ENCODE results near the gene GALNT17.

GALNT17 gene

GRCh38 chr7:71348821-71349681 is 217.1 kb downstream of the GALNT17 start:
- no peak for DNase-seq (ENCODE audit: low spot score in 2 of 2)
- Mint-ChIP-seq H3K4me1 (no peaks in the 10 kb centered on the region), H3K9me3 (peaks cover 20% of the 10 kb centered on the region), H3K27ac (no peak overlapping the region), H3K4me3 (no peak overlapping the region), H3K36me3 (no peaks in the 10 kb centered on the region)
- ATAC-seq, result no peak

GRCh38 chr7:71349682-71350481 is 217.9 kb downstream of the GALNT17 start:
- H3K36me3 Mint-ChIP-seq, result no peaks in the 10 kb centered on the region
- no peak for ATAC-seq
- H3K27ac Mint-ChIP-seq, result no peak overlapping the region
- no peak for DNase-seq (ENCODE audit: low spot score in 2 of 2)
- no peak overlapping the region for H3K4me3 Mint-ChIP-seq
- peaks cover 18% of the 10 kb centered on the region for H3K9me3 Mint-ChIP-seq
- H3K4me1 Mint-ChIP-seq, result no peaks in the 10 kb centered on the region

GRCh38 chr7:71350680-71351079 is 218.7 kb downstream of the GALNT17 start:
- H3K4me3 Mint-ChIP-seq, result no peak overlapping the region
- no peaks in the 10 kb centered on the region for H3K4me1 Mint-ChIP-seq
- no peak for ATAC-seq
- H3K27ac Mint-ChIP-seq, result no peak overlapping the region
- H3K36me3 Mint-ChIP-seq, result no peaks in the 10 kb centered on the region
- peaks cover 14% of the 10 kb centered on the region for H3K9me3 Mint-ChIP-seq
- DNase-seq (ENCODE audit: low spot score in 2 of 2), result no peak

- H3K9me3 Mint-ChIP-seq, result peaks cover 14% of the 10 kb centered on the region
- ATAC-seq, result no peak
Measured at GRCh38 chr7:71354716-71355115, 222.8 kb downstream of the GALNT17 start.

GRCh38 chr7:71361451-71362032 is 229.6 kb downstream of the GALNT17 start:
- DNase-seq (ENCODE audit: low spot score in 2 of 2) (no peak), ATAC-seq (no peak)
- Mint-ChIP-seq H3K4me1 (no peaks in the 10 kb centered on the region), H3K4me3 (no peak overlapping the region), H3K9me3 (peaks cover 8% of the 10 kb centered on the region), H3K36me3 (no peaks in the 10 kb centered on the region), H3K27ac (no peak overlapping the region)

More at GRCh38 chr7:71354716-71355115, 222.8 kb downstream of the GALNT17 start:
- no peaks in the 10 kb centered on the region for H3K36me3 Mint-ChIP-seq
- H3K27ac Mint-ChIP-seq, result no peak overlapping the region
- no peak overlapping the region for H3K4me3 Mint-ChIP-seq
- no peaks in the 10 kb centered on the region for H3K4me1 Mint-ChIP-seq
- DNase-seq (ENCODE audit: low spot score in 2 of 2), result no peak

- Mint-ChIP-seq H3K36me3 (no peaks in the 10 kb centered on the region), H3K27ac (no peak overlapping the region), H3K4me3 (no peak overlapping the region), H3K9me3 (peaks cover 8% of the 10 kb centered on the region), H3K4me1 (no peaks in the 10 kb centered on the region)
- DNase-seq (ENCODE audit: low spot score in 2 of 2) (no peak), ATAC-seq (no peak)
Measured at GRCh38 chr7:71362240-71362639, 230.3 kb downstream of the GALNT17 start.

GRCh38 chr7:71363223-71363622 is 231.3 kb downstream of the GALNT17 start:
- peaks cover 8% of the 10 kb centered on the region for H3K9me3 Mint-ChIP-seq
- DNase-seq (ENCODE audit: low spot score in 2 of 2) (no peak), ATAC-seq (no peak)
- no peak overlapping the region for H3K4me3 Mint-ChIP-seq
- no peaks in the 10 kb centered on the region for H3K36me3 Mint-ChIP-seq
- H3K27ac Mint-ChIP-seq, result no peak overlapping the region
- no peaks in the 10 kb centered on the region for H3K4me1 Mint-ChIP-seq

- H3K27ac Mint-ChIP-seq, result no peak overlapping the region
- no peaks in the 10 kb centered on the region for H3K36me3 Mint-ChIP-seq
- no peaks in the 10 kb centered on the region for H3K4me1 Mint-ChIP-seq
- no peak for ATAC-seq
- no peak overlapping the region for H3K4me3 Mint-ChIP-seq
- DNase-seq (ENCODE audit: low spot score in 2 of 2), result no peak
- H3K9me3 Mint-ChIP-seq, result peaks cover 11% of the 10 kb centered on the region
Measured at GRCh38 chr7:71363627-71364026, 231.7 kb downstream of the GALNT17 start.

GRCh38 chr7:71364551-71364950 is 232.6 kb downstream of the GALNT17 start:
- Mint-ChIP-seq H3K27ac (no peak overlapping the region), H3K9me3 (peaks cover 11% of the 10 kb centered on the region), H3K4me1 (no peaks in the 10 kb centered on the region)

GRCh38 chr7:71372991-71373390 is 241.0 kb downstream of the GALNT17 start:
- no peaks in the 10 kb centered on the region for H3K36me3 Mint-ChIP-seq
- peaks cover 13% of the 10 kb centered on the region for H3K9me3 Mint-ChIP-seq
- H3K4me3 Mint-ChIP-seq, result no peak overlapping the region
- ATAC-seq (no peak), DNase-seq (ENCODE audit: low spot score in 2 of 2) (no peak)
- no peaks in the 10 kb centered on the region for H3K4me1 Mint-ChIP-seq
- no peak overlapping the region for H3K27ac Mint-ChIP-seq

More at GRCh38 chr7:71364551-71364950, 232.6 kb downstream of the GALNT17 start:
- H3K4me3 Mint-ChIP-seq, result no peak overlapping the region
- H3K36me3 Mint-ChIP-seq, result no peaks in the 10 kb centered on the region
- ATAC-seq (no peak), DNase-seq (ENCODE audit: low spot score in 2 of 2) (no peak)

GRCh38 chr7:71377062-71377461 is 245.1 kb downstream of the GALNT17 start:
- ATAC-seq (no peak), DNase-seq (ENCODE audit: low spot score in 2 of 2) (no peak)
- Mint-ChIP-seq H3K4me1 (no peaks in the 10 kb centered on the region), H3K27ac (no peak overlapping the region), H3K4me3 (no peak overlapping the region), H3K36me3 (no peaks in the 10 kb centered on the region), H3K9me3 (peaks cover 29% of the 10 kb centered on the region)

GRCh38 chr7:71377469-71377868 is 245.5 kb downstream of the GALNT17 start:
- Mint-ChIP-seq H3K4me1 (no peaks in the 10 kb centered on the region), H3K36me3 (no peaks in the 10 kb centered on the region), H3K4me3 (no peak overlapping the region), H3K9me3 (peaks cover 29% of the 10 kb centered on the region), H3K27ac (no peak overlapping the region)
- DNase-seq (ENCODE audit: low spot score in 2 of 2), result no peak
- ATAC-seq, result no peak

GRCh38 chr7:71384094-71384493 is 252.2 kb downstream of the GALNT17 start:
- Mint-ChIP-seq H3K36me3 (no peaks in the 10 kb centered on the region), H3K9me3 (peaks cover 15% of the 10 kb centered on the region), H3K27ac (no peak overlapping the region), H3K4me1 (no peaks in the 10 kb centered on the region), H3K4me3 (no peak overlapping the region)
- DNase-seq (ENCODE audit: low spot score in 2 of 2) (no peak), ATAC-seq (no peak)

- no peaks in the 10 kb centered on the region for H3K4me1 Mint-ChIP-seq
- H3K27ac Mint-ChIP-seq, result no peak overlapping the region
- ATAC-seq (no peak), DNase-seq (ENCODE audit: low spot score in 2 of 2) (no peak)
- H3K4me3 Mint-ChIP-seq, result no peak overlapping the region
- H3K36me3 Mint-ChIP-seq, result no peaks in the 10 kb centered on the region
- H3K9me3 Mint-ChIP-seq, result peaks cover 5% of the 10 kb centered on the region
Measured at GRCh38 chr7:71385330-71385729, 253.4 kb downstream of the GALNT17 start.

- no peak for ATAC-seq
- DNase-seq (ENCODE audit: low spot score in 2 of 2), result no peak
- Mint-ChIP-seq H3K4me3 (no peak overlapping the region), H3K27ac (no peak overlapping the region), H3K36me3 (no peaks in the 10 kb centered on the region), H3K9me3 (peaks cover 2% of the 10 kb centered on the region), H3K4me1 (no peaks in the 10 kb centered on the region)
Measured at GRCh38 chr7:71386152-71386785, 254.3 kb downstream of the GALNT17 start.

Measured in stimulated activated effector memory CD8-positive, alpha-beta T cell treated with anti-CD3 and anti-CD28 coated beads, Interleukin-12 subunit alpha, Interleukin-12 subunit beta, amount 100 ng/mL, for 72 hours (primary cell).